GM12878 (cell line): Measurements from ENCODE around the gene LRP4. TPM values are rescaled to one million over a fixed set of nuclear protein-coding genes. Genes with fewer than 3 reads are reported as not detected.

ENCODE experiments used
- ATAC-seq: fragments of 200-7000 bp; cut with Tn5 transposase; 3 replicates; pipeline ENCODE4 v1.9.1; 2020; ENCODE audit warnings: mild to moderate bottlenecking, moderate library complexity
- BruUV-seq: library from RNA; stranded (reverse); fragments of 400-500 nt; replicated peaks from 2 replicates; lab custom pipeline; 2021; lab: Mats Ljungman, UMichigan
- CTCF ChIA-PET: fragments of 300-600 bp; sonication (Branson Sonifier 250); formaldehyde crosslinking; extraction: SDS; loops from one replicate; lab custom pipeline; 2021; ENCODE audit warnings: inconsistent platforms; lab: Yijun Ruan, JAX
- POLR2A ChIA-PET: fragments of 350-600 bp; formaldehyde crosslinking; extraction: SDS; loops from one replicate; lab custom pipeline; 2021; ENCODE audit warnings: inconsistent platforms; lab: Charles Lee
- RAD21 ChIA-PET: fragments of 300-600 bp; sonication (Branson Sonifier 250); formaldehyde crosslinking; loops from one replicate; lab custom pipeline; 2023; ENCODE audit warnings: antibody characterized with exemption; ENCODE audit not compliant: unreplicated experiment; lab: Charles Lee
- SMC1A ChIA-PET: fragments of 300-600 bp; sonication (Branson Sonifier 250); formaldehyde crosslinking; loops from one replicate; lab custom pipeline; 2023; ENCODE audit not compliant: unreplicated experiment, uncharacterized antibody; lab: Charles Lee
- DNase-seq: peaks from one replicate; pipeline ENCODE4 v3.0.0-alpha.2; 2011; ENCODE audit warnings: low read depth, low spot score
- FAIRE-seq: peaks from 3 replicates; lab custom pipeline; 2011; peaks lifted over from hg19 to GRCh38; lab: Jason Lieb, UNC
- H2AFZ ChIP-seq: 2 replicates; pipeline ENCODE4 v1.6.0; 2011; ENCODE audit warnings: low read depth, low read length, control low read depth; ENCODE audit not compliant: control insufficient read depth
- H3K27ac ChIP-seq: 2 replicates; pipeline ENCODE4 v1.5.1; 2011; ENCODE audit warnings: control low read depth; ENCODE audit not compliant: control insufficient read depth, insufficient read depth
- H3K27me3 ChIP-seq, 2 experiments: replicated peaks in 1 of 2; 2 replicates each; pipeline versions ENCODE4 v1.6.0 to v1.6.1; 2011; ENCODE audit warnings: low read length in 1 of 2; ENCODE audit not compliant: control insufficient read depth in 2 of 2, insufficient read depth in 2 of 2
- H3K36me3 ChIP-seq, 2 experiments: 2 replicates each; pipeline ENCODE4 v1.5.1; 2011; ENCODE audit warnings: low read length in 1 of 2; ENCODE audit not compliant: control insufficient read depth in 2 of 2, insufficient read depth in 2 of 2
- H3K4me1 ChIP-seq: 2 replicates; pipeline ENCODE4 v1.6.1; 2011; ENCODE audit warnings: mild to moderate bottlenecking, low read length, moderate library complexity, mixed read lengths; ENCODE audit not compliant: control insufficient read depth, insufficient read depth
- H3K4me2 ChIP-seq: 2 replicates; pipeline ENCODE4 v1.6.0; 2011; ENCODE audit warnings: control low read depth; ENCODE audit not compliant: control insufficient read depth, insufficient read depth
- H3K4me3 ChIP-seq: fragments of 200-600 bp; sonication (generic); 2 replicates; pipeline ENCODE4 v1.5.1; 2016
- H3K79me2 ChIP-seq: 2 replicates; pipeline ENCODE4 v1.6.0; 2011; ENCODE audit warnings: low read length; ENCODE audit not compliant: control insufficient read depth, insufficient read depth
- H3K9ac ChIP-seq: 2 replicates; pipeline ENCODE4 v1.8.0; 2011; ENCODE audit warnings: low read length, control low read depth, mixed read lengths; ENCODE audit not compliant: control insufficient read depth, insufficient read depth
- H3K9me3 ChIP-seq: replicated peaks from 3 replicates; pipeline ENCODE4 v1.5.1; 2011; ENCODE audit warnings: mild to moderate bottlenecking, low read length; ENCODE audit not compliant: control insufficient read depth, insufficient read depth
- H4K20me1 ChIP-seq: 2 replicates; pipeline ENCODE4 v1.6.0; 2011; ENCODE audit not compliant: control insufficient read depth, insufficient read depth
- BCL3 ChIP-seq: IDR thresholded peaks from 2 replicates; pipeline ENCODE4 v1.6.1; 2011; ENCODE audit warnings: borderline replicate concordance, low read depth, mild to moderate bottlenecking, moderate library complexity, low read length; ENCODE audit not compliant: insufficient read depth, poor library complexity, severe bottlenecking
- BRCA1 ChIP-seq: IDR thresholded peaks from 2 replicates; pipeline ENCODE4 v1.6.1; 2011; ENCODE audit warnings: low read depth, low read length, improper control_type of control experiment
- CHD4 ChIP-seq: fragments of 200-600 bp; sonication (generic); IDR thresholded peaks from 2 replicates; pipeline ENCODE4 v1.6.1; 2016; ENCODE audit warnings: mild to moderate bottlenecking
- CREB1 ChIP-seq: IDR thresholded peaks from 2 replicates; pipeline ENCODE4 v1.6.1; 2012; ENCODE audit warnings: low read depth, mild to moderate bottlenecking, inconsistent platforms
- CTCF ChIP-seq, 3 experiments: IDR thresholded peaks in 2 of 3; conservative IDR thresholded peaks in 1 of 3; 2 replicates each; pipeline ENCODE4 v1.5.1; 2011; ENCODE audit warnings: low read depth in 3 of 3, low read length in 3 of 3, mild to moderate bottlenecking in 3 of 3, control low read depth in 2 of 3, moderate library complexity in 2 of 3, inconsistent platforms in 1 of 3, mixed read lengths in 1 of 3; ENCODE audit not compliant: control insufficient read depth in 2 of 3, insufficient read depth in 1 of 3; ENCODE audit errors: extremely low read depth in 1 of 3
- E2F8 ChIP-seq: fragments of 450-650 bp; IDR thresholded peaks from 2 replicates; pipeline ENCODE4 v1.6.1; 2018; ENCODE audit warnings: mild to moderate bottlenecking, low read depth, moderate library complexity; ENCODE audit not compliant: partially characterized antibody
- FOS ChIP-seq: IDR thresholded peaks from 3 replicates; pipeline ENCODE4 v1.6.1; 2011; ENCODE audit warnings: borderline replicate concordance; ENCODE audit not compliant: insufficient read length; ENCODE audit errors: extremely low read depth
- FOXK2 ChIP-seq: fragments of 450-650 bp; IDR thresholded peaks from 2 replicates; pipeline ENCODE4 v1.6.1; 2017; ENCODE audit warnings: mild to moderate bottlenecking, moderate library complexity
- HCFC1 ChIP-seq: fragments of 150-350 bp; IDR thresholded peaks from 2 replicates; pipeline ENCODE4 v1.6.1; 2014; ENCODE audit warnings: low read length
- HDAC2 ChIP-seq: fragments of 200-600 bp; sonication (generic); IDR thresholded peaks from 2 replicates; pipeline ENCODE4 v1.6.1; 2017
- KDM1A ChIP-seq: fragments of 200-600 bp; sonication (generic); IDR thresholded peaks from 2 replicates; pipeline ENCODE4 v1.6.1; 2016; ENCODE audit warnings: borderline replicate concordance
- KLF5 ChIP-seq: fragments of 450-650 bp; IDR thresholded peaks from 2 replicates; pipeline ENCODE4 v1.6.1; 2014; ENCODE audit warnings: mild to moderate bottlenecking; ENCODE audit not compliant: partially characterized antibody
- MEF2A ChIP-seq: IDR thresholded peaks from 2 replicates; pipeline ENCODE4 v1.6.1; 2011; ENCODE audit warnings: low read depth, mild to moderate bottlenecking, low read length, moderate library complexity; ENCODE audit not compliant: insufficient read depth
- MYB ChIP-seq: fragments of 150-350 bp; IDR thresholded peaks from 2 replicates; pipeline ENCODE4 v1.6.1; 2014; ENCODE audit warnings: mild to moderate bottlenecking, low read depth, low read length, borderline replicate concordance
- SPI1 ChIP-seq: IDR thresholded peaks from 2 replicates; pipeline ENCODE4 v1.6.1; 2011; ENCODE audit warnings: low read depth, mild to moderate bottlenecking, low read length, moderate library complexity, borderline replicate concordance; ENCODE audit not compliant: insufficient read depth
- ZNF274 ChIP-seq: IDR thresholded peaks from one replicate; pipeline ENCODE4 v1.8.0; 2011; ENCODE audit not compliant: insufficient read length, insufficient read depth
- ZNF384 ChIP-seq: IDR thresholded peaks from 2 replicates; pipeline ENCODE4 v1.6.1; 2012; ENCODE audit warnings: low read depth, mild to moderate bottlenecking, low read length, improper control_type of control experiment, borderline replicate concordance
- WGBS: methylation state at CpG from one replicate; pipeline ENCODE4 v1.1.6; 2016; ENCODE audit warnings: low lambda C conversion rate; ENCODE audit not compliant: insufficient replicate concordance, insufficient coverage; ENCODE audit errors: missing lambda C conversion rate; 5-methylcytosine and 5-hydroxymethylcytosine counted together
- in situ Hi-C: fragments of 300-500 bp; cut with MboI; formaldehyde crosslinking; loops from 9 replicates; pipeline ENCODE4 v1.14.3; 2018; ENCODE audit warnings: mixed read lengths
- intact Hi-C: fragments of 100-400 bp; cut with micrococcal nuclease; formaldehyde crosslinking; loops from one replicate; pipeline ENCODE4 v1.14.2; 2022; ENCODE audit not compliant: unreplicated experiment
- polyA plus RNA-seq, 11 experiments: library from polyadenylated mRNA; depleted of rRNA in 4 of 11; unstranded in 6 of 11; stranded (reverse) in 5 of 11; fragments of >200 nt; fragmentation: Nextera tagmentation in 4 of 11; fragmentation: Illumina TruSeq in 1 of 11; extraction: Ambion mirVana in 4 of 11; extraction: Trizol in 1 of 11; gene quantifications; 1 replicate in 1 of 11; 2 replicates in 10 of 11; pipeline versions ENCODE4 v1.2.1 to v1.2.3, GENCODE V29; 2011 to 2016; ENCODE audit warnings: inconsistent platforms in 2 of 11, missing spikeins in 2 of 11, low read depth in 1 of 11
- total RNA-seq, 4 experiments: library from RNA; depleted of rRNA in 3 of 4; stranded (reverse); fragments of >200 nt in 3 of 4; fragmentation: Illumina TruSeq in 1 of 4; extraction: Trizol in 1 of 4; gene quantifications; 2 replicates each; pipeline versions ENCODE4 v1.2.1 to v1.2.3, GENCODE V29; 2013 to 2021

Gene LRP4
- total and polyA plus RNA-seq, 10 of the 15 experiments (the other 5 are each of a cell fraction or from before 2014, with no cell fraction given): under 0.01 to 0.06 (median 0.03) TPM; not detected in 6

- TF ChIP-seq MEF2A: no peak
Observed at GRCh38 chr11:46958777-46959176, 40.4 kb upstream of the LRP4 start (continued).

GRCh38 chr11:46953093-46953492 is 34.7 kb upstream of the LRP4 start:
- H3K4me2 ChIP-seq: no peak overlapping the region
- ATAC-seq: no peak
- H4K20me1 ChIP-seq: no peaks in the 10 kb centered on the region
- ChIA-PET POLR2A (no interaction called here), CTCF (interaction anchor here (1.0 kb wide), 1 partner anchor 11 kb away, joined by 4 read pairs; no protein-coding TSS in a partner anchor), SMC1A (no interaction called here), RAD21 (no interaction called here)
- no peak overlapping the region for H3K9ac ChIP-seq
- no peak for FAIRE-seq
- in situ Hi-C loops (no loop called here), intact Hi-C loops (no loop called here)
- BruUV-seq: no TSS peak
- no peak overlapping the region for H3K4me3 ChIP-seq
- no peak for TF ChIP-seq ZNF274
- no peak for TF ChIP-seq MYB
- TF ChIP-seq HDAC2: no peak
- no peak for TF ChIP-seq KLF5
- TF ChIP-seq CTCF (IDR thresholded peaks at IDR 0.05 in 2 of 3, conservative IDR thresholded peaks at IDR 0.05 in 1 of 3; ENCODE audit: control insufficient read depth in 2 of 3, extremely low read depth in 1 of 3, insufficient read depth in 1 of 3, low read depth in 3 of 3, low read length in 3 of 3): no peak
- no peak for TF ChIP-seq KDM1A
- TF ChIP-seq FOXK2: no peak
- TF ChIP-seq ZNF384: no peak
- no peak for TF ChIP-seq CHD4
- no peak for TF ChIP-seq E2F8
- TF ChIP-seq BRCA1: no peak
- no peak for TF ChIP-seq BCL3
- TF ChIP-seq HCFC1: no peak
- TF ChIP-seq CREB1: no peak
- no peak for TF ChIP-seq SPI1
- TF ChIP-seq FOS: no peak
- no peaks in the 10 kb centered on the region for H3K4me1 ChIP-seq
- 98% methylated on average over 5 of the region's 5 CpGs for WGBS
- no peaks in the 10 kb centered on the region for H3K27me3 ChIP-seq
- no peaks in the 10 kb centered on the region for H3K36me3 ChIP-seq
- DNase-seq: no peak
- no peak overlapping the region for H2AFZ ChIP-seq
- no peaks in the 10 kb centered on the region for H3K9me3 ChIP-seq
- no peaks in the 10 kb centered on the region for H3K79me2 ChIP-seq
- no peak overlapping the region for H3K27ac ChIP-seq
